GM10248 (cell line): ENCODE results near the gene CD63.

Experiments
- CTCF ChIA-PET: fragments of 300-600 bp; sonication (Branson Sonifier 250); formaldehyde crosslinking; extraction: SDS; loops from one replicate; lab custom pipeline; 2021; ENCODE audit warnings: antibody characterized with exemption; lab: Yijun Ruan, JAX
- POLR2A ChIA-PET: fragments of 350-650 bp; sonication (Branson Sonifier 250); formaldehyde crosslinking; extraction: SDS; loops from one replicate; lab custom pipeline; 2020; ENCODE audit warnings: antibody characterized with exemption; lab: Yijun Ruan, JAX
- DNase-seq: peaks from one replicate; pipeline ENCODE4 v3.0.0; 2012; ENCODE audit errors: extremely low spot score
- TF ChIP-seq, protein P1 (sequence below): IDR thresholded peaks from 2 replicates; pipeline ENCODE4 v1.5.1; 2012; ENCODE audit warnings: mild to moderate bottlenecking, low read depth; ENCODE audit errors: extremely low read depth, missing control alignments, control extremely low read depth

The CD63 gene

DNA sequence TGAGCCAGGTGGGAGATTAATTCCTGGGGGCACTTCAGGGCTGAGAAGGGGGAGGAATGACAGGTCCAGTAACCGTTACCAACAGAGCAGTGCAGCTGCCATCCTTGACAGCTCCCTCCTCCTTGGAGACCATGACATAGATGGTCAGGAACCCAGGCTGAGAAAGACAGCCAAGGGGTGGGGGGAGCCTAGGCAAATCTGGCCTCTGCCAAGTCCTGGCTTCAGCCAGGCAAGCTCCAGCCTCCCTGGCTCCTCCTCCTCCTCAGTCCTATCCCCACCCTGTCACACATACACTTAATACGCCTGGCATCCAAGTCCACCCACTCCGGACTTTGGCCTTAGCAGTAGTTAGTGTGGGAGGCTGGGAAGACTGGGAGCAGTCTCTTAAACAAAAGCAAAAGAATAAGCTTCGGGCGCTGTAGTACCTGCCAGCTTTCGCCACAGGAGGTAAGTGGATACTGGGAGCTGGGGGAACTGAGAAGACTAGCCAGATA, 8.7 kb downstream of the CD63 start, which contains the start of gene RDH5:
RDH5 (plus strand) TSS at position 323 of the 494 bp plus-strand sequence. CDS start 792 bp downstream, outside the sequence.
- CTCF ChIA-PET: interaction anchor here (1.0 to 7.8 kb wide), 7 partner anchors 9 to 73 kb away, joined by 3 to 73 read pairs (median 9); partner anchors contain the start of gene CD63
- POLR2A ChIA-PET: interaction anchor here (0.8 to 0.9 kb wide), 2 partner anchors 9 to 324 kb away, joined by 3 to 8 read pairs; partner anchors contain the start of gene CD63
- DNase-seq: no peak
- TF ChIP-seq, protein P1, sequence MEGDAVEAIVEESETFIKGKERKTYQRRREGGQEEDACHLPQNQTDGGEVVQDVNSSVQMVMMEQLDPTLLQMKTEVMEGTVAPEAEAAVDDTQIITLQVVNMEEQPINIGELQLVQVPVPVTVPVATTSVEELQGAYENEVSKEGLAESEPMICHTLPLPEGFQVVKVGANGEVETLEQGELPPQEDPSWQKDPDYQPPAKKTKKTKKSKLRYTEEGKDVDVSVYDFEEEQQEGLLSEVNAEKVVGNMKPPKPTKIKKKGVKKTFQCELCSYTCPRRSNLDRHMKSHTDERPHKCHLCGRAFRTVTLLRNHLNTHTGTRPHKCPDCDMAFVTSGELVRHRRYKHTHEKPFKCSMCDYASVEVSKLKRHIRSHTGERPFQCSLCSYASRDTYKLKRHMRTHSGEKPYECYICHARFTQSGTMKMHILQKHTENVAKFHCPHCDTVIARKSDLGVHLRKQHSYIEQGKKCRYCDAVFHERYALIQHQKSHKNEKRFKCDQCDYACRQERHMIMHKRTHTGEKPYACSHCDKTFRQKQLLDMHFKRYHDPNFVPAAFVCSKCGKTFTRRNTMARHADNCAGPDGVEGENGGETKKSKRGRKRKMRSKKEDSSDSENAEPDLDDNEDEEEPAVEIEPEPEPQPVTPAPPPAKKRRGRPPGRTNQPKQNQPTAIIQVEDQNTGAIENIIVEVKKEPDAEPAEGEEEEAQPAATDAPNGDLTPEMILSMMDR: no peak

DNA sequence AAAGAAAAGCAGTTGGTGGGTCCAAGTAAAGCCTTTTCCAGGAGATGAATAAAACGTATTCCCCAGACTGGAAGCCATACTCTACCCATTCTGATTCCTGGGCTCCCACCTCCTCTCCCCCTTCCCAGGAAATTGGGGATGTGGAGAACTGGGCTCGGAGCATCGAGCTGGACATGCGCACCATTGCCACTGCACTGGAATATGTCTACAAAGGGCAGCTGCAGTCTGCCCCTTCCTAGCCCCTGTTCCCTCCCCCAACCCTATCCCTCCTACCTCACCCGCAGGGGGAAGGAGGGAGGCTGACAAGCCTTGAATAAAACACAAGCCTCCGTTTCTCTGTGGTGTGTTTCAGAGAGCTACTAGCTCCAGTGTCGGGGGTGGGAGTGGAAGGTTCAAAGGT, 9.4 kb downstream of the CD63 start:
- CTCF ChIA-PET: interaction anchor here (1.0 to 7.8 kb wide), 5 partner anchors 10 to 254 kb away, joined by 3 to 73 read pairs (median 12); partner anchors contain the start of genes CD63 and RAB5B
- POLR2A ChIA-PET: no interaction called here
- TF ChIP-seq, protein P1: no peak
- DNase-seq: no peak

DNA sequence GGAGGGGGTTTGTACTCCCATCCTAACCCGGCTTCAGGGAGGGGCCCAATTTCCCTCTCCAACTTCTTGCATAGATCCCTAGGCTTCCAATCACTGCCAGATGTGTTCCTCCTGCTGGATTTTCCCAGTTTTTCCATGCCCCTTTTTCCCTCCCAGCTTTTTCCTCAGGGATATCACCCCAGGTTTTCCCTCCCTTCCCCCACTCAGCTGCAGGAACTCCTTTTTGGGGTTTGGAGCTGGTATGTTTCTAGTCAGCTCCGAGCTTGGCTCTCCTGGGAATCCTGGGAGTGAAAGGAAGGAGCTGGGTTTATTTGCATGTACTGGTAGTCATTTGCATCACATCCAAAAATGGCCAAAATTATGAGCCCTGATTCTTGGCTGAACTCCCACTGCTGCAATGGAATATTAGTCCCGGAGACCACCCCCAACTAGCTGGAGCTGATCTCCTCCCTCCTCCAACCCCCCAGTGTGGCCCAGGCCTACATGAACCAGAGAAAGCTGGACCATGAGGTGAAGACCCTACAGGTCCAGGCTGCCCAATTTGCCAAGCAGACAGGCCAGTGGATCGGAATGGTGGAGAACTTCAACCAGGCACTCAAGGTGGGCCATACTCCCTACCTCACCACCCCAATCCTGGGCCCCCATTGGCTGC, 10.1 kb downstream of the CD63 start:
- DNase-seq: no peak
- ChIA-PET POLR2A (no interaction called here), CTCF (interaction anchor here (0.9 to 7.8 kb wide), 5 partner anchors 11 to 255 kb away, joined by 3 to 73 read pairs (median 15); partner anchors contain the start of genes CD63 and RAB5B)
- TF ChIP-seq, protein P1: no peak

DNA sequence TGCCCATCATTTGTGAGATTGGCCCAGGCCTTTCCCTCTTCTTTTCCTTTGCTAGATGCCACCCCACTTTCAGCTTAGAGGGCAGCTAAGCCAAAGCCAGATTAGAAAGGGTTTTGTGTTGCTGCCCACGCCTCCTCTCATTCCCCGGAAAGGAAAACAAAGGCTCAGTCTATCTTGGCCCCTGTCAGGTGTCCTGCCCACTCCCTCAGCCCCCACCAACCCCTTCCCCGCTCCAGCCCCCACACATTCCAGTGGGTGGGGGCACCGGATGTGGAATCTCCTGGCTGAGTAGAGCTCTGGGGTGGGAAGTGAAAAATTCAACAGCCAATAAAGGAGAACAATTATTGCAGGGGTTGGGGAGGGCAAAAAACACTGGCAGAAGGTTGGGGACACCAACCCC, 10.8 kb downstream of the CD63 start:
- TF ChIP-seq, protein P1: no peak
- ChIA-PET CTCF (interaction anchor here (0.9 to 7.8 kb wide), 6 partner anchors 12 to 73 kb away, joined by 3 to 73 read pairs (median 18); partner anchors contain the start of gene CD63), POLR2A (no interaction called here)
- no peak for DNase-seq

DNA sequence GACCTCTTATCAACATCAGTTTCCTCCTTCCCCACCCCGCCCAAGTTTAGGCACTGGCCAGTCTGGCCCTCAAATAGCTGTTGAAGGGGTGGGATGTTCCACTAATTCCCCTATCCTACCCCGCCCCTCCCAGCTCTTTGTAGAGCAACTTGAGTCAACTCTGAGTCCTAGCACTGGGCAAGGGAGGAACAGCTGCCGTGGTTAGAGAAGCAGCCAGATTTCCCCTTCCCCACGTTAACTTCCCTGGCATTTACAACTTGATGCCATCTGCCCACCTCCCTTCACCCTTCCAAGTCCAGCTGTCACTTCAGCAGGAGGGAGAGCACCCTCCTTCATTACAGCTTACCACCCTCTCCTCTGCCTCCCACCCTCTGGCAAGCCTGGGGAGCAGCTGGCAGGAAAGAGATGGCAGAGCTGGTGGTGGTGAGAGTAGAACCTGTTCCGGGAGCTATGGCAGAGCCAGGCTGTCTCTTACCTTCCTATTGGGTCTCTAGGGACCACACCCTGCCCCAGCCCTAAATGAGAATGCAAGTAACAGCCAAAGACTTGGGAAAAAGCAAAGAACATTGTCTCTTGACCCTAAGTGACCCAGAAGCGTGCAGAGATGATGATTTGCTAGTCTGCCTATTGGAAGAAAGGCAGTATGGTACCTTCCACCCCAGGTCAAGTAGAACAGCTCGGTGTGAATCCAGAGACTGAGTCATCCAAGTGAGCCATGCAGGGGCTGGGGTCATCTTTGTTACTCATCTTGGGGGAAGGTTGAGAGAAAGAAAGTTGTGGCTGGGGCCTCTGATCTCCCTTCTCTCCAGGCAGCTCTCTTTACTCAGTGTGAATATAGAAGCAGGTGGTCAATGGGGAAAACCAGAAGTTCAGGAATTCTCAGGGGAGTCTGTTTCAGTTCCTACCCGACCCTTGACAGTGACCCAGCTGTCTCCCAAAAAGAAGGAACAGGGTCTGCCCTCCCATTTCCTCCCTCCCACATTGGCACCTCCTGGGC, 11.5 kb downstream of the CD63 start:
- CTCF ChIA-PET: interaction anchor here (1.0 to 4.3 kb wide), 6 partner anchors 12 to 401 kb away, joined by 3 to 27 read pairs (median 11); partner anchors contain the start of genes CD63 and ZC3H10
- POLR2A ChIA-PET: interaction anchor here (0.5 kb wide), 1 partner anchor 459 kb away, joined by 3 read pairs; no protein-coding TSS in a partner anchor
- no peak for DNase-seq
- TF ChIP-seq, protein P1: no peak

DNA sequence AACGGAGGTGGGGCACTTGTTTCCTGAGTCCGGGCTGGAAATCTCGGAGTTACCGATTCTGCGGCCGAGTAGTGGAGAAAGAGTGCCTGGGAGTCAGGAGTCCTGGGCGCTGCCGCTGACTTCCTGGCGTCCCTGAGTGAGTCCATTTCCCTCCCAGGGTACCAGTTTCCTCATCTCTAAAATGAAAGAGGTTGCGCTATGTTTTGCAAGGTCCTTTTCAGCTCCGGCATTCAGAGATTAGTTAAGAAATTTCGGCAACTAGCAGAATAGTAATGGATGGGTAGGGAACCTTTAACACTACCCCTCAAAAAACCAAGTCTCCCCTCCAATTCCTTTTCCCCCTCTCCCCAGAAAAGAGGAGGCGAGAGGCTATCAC, 12.2 kb downstream of the CD63 start:
- ChIA-PET CTCF (interaction anchor here (0.8 to 4.3 kb wide), 8 partner anchors 8 to 402 kb away, joined by 3 to 27 read pairs (median 8); partner anchors contain the start of genes CD63 and ZC3H10), POLR2A (interaction anchor here (0.5 kb wide), 1 partner anchor 459 kb away, joined by 3 read pairs; no protein-coding TSS in a partner anchor)
- TF ChIP-seq, protein P1: no peak
- no peak for DNase-seq
